Measurements from ENCODE around the gene LYAR.
A peak's percentile ranks its signal among the peaks of the same experiment; 100 is the strongest.
"Not testable (repeated sequence)": the region's sequence is repeated elsewhere in the genome, so short reads cannot be mapped to it uniquely, and the experiment has no call there.

The LYAR gene

DNA sequence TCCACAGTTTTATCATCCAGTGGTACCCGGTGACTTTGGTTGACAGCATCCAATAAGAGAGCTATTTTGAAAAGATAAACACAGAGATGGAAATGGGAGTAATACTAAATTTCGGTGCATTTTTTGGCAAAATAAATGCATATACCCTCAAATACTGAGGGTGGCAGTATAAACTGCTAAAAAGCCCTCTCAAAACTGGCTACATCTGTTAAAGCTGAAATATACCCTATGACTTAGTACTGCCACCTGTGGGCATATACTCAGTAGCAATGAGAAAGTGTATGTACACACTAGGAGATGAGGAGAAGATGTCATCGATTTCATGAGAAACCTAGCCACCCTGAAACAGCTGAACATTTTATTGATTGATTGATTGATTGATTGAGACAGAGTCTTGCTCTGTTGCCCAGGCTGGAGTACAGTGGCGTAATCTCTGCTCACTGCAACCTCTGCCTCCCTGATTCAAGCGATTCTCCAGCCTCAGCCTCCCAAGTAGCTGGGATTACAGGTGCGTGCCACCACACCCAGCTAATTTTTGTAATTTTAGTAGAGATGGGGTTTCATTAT, 29.7 kb downstream of the LYAR start:
- DNase-seq (ENCODE audit: low read depth): peak; percentile 70

DNA sequence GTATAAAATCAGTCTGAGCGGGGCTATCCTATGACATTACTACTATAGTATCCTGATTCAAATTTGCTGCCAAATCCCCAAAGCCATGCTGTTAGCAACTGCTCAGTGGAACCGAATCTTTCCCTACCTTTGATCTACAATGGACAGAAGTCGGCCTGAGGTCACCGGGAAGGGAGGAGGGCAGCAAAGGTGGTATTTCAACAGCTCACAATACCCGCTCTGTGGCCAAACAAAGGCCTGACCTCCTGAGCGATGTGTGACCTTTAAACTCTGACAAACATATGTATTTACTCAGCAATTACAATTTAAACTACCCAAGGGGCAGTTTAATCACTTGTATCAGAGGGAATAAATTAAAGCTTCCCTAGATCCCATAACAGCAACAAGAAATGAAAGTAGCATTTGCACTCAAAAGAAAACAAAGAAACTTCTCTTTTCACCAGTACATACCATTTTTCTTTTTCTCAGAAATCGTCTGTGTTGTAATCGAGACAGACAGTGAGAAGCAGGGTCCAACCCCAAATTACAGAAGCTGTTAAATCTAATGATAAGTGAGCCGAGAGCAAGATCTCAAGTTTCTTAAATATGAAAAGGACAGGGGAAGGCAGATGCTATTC, 30.4 kb downstream of the LYAR start:
- no peak for DNase-seq (ENCODE audit: low read depth)

DNA sequence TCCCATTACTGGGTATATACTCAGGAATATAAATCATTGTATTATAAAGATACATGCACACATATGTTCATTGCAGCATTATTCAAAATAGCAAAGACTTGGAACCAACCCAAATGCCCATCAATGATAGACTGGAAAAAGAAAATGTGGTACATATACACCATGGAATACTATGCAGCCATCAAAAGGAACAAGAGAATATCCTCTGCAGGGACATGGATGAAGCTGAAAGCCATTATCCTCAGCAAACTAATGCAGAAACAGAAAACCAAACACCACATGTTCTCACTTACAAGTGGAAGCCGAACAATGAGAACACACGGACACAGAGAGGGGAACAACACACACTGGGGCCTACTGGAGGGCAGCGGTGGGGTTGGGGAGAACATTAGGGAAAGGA, 32.2 kb downstream of the LYAR start:
- DNase-seq (ENCODE audit: low read depth): not testable (repeated sequence)

DNA sequence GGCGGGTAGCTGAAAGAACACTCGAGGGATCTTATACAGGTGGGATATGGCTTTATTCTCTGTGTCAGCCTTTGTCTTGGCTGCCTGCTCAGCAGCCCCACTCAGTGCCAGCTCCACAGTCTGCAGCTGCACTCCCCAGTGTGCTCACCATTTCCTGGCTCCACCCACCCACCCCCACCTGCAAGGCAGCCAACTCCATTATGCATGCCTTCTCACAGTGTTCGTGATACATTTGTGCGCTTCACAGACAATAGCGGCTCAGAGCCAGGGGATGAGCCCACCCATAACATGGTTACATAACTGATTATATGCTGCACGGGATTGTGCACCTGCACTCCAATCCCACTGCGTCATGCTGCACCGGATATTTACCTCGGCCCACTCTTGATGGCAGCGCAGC, 33.2 kb downstream of the LYAR start:
- DNase-seq (ENCODE audit: low read depth): no peak

DNA sequence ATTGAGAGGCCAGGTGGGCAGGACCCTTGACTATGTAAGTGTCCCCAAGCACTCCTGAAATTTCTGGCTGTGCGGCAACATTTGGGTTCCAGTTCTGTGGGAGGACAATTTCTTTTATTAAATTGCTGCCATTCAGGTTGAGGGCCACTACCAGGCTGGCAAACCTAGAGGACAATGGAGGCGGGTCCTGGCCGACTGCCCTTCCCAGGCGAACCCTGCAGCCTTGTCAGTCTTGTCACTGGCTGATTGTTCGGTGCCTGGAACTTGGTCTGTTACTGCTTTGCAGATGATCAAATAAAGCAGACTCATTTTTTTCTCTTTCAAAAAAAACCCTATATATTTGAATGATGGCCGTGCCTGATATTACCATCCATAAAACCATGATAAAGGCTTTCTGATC, 35.3 kb downstream of the LYAR start:
- no peak for DNase-seq (ENCODE audit: low read depth)

DNA sequence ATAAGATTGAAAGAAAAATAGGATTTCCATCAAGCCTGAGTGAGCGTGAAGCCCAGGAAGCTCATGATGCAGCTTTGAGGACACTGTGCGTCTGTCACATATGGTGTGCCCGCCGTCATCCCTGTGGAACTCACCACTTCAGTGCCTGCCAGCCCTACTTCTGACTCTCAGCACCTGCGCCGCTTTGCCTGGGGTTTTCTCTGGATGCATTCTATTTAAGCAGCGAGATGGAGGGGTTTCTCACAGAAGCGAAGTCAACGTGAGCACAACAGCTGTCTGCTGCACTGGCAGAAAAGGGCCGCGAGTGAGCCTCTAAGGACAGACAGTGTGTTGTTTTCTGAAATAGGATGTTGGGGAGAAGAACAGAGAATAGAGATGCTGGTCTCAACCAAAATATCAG, 35.8 kb downstream of the LYAR start:
- DNase-seq (ENCODE audit: low read depth): no peak

DNA sequence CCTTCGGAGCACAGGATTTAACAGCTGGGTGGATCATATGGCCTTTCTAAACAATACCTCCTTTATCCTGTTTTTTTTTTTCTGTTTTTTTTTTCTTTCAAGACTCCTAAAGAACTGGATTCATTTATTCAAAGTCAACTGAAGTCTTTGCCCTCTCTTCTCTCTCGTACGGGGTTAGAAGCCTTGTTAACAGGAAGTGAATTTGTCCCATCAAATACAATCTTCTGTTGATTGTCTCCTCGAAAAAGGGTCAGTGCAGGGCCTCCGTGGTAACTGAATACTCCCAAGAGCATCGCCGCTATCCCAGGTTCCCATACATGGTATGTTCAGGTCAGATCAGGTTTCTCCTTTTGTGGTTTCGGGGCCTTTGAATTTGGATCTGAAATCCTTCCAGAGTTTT, 40.1 kb downstream of the LYAR start:
- DNase-seq (ENCODE audit: low read depth): no peak

DNA sequence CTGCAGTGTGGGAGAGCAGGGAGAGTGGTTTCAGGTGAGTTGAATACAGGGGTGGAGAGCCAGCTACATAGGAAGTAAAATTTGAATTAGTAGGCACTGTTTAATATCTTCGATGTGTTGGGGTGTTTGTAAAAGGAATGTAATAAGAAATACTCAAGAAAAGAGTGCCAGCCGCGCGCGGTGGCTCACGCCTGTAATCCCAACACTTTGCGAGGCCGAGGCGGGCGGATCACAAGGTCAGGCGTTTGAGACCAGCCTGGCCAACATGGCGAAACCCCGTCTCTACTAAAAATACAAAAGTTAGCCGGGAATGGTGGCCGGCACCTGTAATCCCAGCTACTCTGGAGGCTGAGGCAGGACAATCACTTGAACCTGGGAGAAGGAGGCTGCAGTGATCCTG, 40.6 kb downstream of the LYAR start:
- DNase-seq (ENCODE audit: low read depth): not testable (repeated sequence)

DNA sequence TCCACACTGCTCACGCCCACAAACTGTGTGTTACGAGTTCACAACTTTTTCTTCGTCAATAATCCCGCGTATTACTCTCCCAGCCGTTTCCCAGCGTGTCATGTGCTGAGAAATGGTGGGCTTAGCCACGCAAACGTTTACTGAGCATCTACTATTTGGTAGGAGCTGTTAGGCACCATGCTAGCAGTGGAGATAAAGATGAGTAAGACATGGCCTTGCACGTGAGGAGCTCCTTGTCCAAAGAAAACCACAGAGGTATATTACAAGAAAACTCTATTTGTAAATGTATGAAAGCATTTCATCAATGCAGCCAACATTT, 41.1 kb downstream of the LYAR start:
- peak; percentile 12 for DNase-seq (ENCODE audit: low read depth)

DNA sequence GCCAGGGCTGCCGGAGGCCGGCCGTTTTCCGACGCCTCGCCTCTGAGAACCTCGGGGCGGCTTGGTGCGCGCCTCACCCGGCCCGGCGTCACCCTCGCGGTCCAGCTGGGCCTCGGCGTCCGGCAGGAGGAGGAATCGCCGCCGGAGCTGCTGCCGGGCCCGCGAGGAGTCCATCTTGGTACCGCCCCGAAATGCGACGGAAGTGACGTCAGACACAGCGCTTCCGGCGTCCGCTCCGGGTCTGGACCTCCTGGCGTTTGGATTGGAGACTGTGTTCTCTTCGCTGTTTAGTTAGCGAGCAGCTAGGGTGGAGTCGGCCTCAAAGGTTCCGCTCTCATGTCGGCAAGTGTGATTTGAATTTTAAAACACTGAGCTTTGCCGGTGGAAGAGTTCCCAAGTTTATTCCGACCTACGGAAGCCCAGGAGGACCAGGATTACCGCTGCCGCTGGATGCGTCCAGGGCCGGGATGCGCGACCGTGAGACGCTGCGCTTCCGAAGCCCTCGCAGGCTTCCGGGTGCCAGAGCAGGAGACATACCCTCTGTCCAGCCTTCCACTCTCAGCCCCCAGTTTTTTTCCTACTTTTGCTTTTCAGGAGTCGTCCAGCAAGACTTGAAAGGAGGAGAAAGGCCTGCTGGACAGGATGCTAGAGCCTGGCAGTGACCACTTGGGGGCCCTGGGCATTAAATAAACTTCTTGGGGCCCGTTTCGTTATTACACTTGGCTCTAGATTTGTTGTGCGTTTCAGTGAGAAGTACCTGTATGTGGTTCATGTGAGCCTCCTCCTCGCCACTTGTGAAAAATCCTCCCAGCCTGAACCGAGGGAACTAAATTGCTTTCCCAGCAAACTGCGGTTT, 41.7 kb downstream of the LYAR start, which contains the start of gene TMEM128:
Gene TMEM128 (minus strand): TSS at position 195 of the 856 bp plus-strand sequence. CDS start 21 bp downstream, at position 174.
- DNase-seq (ENCODE audit: low read depth): peak; percentile 94

DNA sequence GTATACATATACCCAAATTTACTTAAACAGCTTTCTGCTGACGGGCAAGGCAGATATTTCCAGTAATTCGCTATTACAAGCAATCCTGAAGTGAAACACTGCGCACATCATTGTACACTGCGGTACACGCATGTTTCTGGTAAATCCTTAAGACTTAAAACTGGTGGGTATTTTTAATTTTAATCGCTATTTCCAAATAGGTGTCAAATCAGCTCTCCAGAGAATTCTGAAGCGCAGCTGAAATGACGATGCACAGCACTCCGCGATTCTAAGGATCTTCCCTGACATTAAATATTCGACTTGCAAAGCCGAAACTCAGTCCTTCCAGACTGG, 42.3 kb downstream of the LYAR start:
- DNase-seq (ENCODE audit: low read depth): no peak

DNA sequence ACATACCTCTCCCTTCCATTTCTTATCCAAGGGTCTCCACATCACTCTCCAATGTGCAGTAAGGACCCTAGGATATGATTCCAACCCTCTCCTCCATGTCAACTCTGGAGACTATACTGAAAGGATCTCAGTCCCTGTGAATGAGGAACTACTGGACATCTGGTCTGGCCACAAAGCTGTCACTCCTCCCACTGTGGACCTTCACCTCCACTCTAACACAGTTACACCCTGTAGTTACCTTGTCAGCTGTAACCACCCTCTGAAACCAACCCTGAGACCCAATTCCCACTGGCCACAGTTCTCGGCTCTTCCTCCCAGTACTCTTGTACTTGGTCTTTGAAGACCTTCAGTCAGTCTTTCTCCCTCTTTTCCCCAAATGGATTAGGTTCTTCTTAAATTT, 44.8 kb downstream of the LYAR start:
- DNase-seq (ENCODE audit: low read depth): no peak

DNA sequence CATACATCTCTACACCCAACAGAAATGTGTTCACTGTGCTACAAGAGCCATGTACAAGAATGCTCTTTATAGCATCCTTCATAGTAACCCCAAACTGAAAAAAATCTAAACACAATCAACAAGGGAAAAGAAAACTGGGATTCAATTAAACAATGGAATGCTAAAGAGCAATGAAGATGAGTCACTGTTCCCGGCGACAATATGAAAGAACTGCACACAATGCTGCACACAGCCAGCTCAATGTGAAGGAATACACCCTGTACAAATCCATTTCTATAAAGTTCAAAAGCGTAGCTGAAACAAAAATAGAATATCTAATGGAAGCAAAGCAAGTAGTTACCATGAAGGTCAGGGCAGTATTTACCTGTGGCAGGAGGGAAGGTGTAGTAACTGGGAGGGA, 50.4 kb downstream of the LYAR start:
- DNase-seq (ENCODE audit: low read depth): peak; percentile 9

DNA sequence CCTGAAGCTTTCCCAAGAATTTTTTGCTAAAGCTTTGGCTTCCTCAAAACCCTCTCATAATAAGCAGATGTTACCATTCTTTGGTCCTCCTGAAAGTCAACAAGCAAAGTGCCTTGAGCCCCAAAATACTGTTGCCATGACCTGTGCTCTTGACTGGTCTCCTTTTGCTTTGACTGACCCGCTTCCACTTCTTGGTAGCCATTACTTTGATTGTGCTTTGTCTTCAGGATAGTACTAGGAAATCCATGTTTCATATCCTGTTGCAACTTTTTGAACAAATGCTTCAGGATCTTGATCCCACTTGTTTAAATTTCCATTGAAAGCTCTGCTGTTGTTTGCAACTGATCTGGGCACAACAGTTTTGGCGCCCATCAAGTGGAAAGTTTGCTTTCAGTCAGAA, 56.3 kb downstream of the LYAR start:
- DNase-seq (ENCODE audit: low read depth): no peak

DNA sequence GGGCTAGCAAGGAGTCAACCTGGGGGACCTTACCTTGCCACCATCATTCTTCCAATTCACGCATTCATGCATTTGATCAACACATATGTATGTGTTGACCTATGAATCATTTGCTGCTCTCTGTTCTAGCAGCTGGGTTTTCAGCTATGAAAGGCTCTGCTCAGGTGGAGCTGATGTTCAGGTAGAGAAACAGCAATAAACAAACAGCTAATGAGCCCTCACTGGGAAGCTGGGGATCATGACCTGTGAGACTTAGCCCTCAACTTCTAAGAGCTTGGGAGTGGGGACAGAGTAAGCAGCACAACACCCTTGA, 61.6 kb downstream of the LYAR start:
- DNase-seq (ENCODE audit: low read depth): no peak

DNA sequence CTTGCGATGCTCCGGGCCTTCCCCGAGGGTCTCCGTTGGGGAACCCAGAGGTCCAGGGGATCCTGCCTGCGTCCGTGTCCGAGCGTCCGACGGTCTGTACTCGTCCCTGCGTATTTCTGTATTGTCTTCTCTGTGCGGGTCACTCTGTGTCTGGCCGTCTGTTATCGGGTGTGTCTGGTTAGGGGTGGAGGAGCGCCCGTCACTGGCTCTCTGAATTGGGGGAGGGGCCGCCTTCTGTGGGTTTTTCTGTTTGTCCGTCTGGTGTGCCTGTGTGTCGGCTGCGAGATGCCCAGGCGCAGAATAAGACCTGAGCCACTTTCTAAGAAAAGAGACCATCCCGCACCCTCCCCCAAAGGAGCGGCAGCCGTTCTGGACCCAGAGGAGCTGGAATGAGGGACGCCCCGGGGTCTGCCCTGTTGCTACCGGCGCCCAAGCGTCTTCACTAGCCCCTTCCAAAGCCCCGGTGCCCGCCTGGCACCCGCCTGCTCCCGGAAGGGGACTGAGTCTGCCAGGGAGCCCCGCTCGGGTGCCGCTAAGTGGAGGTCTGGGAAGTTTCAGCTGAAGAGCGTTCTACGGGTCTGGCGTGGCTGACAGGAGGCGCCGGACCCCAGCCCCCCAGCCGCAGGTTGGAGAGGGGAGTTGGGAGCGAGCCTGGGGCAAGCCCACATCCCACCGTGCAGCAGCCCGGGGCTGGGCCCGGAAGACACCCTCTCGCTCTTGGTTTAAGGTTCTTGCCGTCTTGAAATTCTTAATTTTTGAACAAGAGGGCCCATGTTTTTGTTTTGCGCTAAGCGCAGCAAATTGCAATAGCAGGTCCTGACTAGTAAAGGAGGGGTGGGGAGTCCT, 62.2 kb downstream of the LYAR start:
- DNase-seq (ENCODE audit: low read depth): no peak

DNA sequence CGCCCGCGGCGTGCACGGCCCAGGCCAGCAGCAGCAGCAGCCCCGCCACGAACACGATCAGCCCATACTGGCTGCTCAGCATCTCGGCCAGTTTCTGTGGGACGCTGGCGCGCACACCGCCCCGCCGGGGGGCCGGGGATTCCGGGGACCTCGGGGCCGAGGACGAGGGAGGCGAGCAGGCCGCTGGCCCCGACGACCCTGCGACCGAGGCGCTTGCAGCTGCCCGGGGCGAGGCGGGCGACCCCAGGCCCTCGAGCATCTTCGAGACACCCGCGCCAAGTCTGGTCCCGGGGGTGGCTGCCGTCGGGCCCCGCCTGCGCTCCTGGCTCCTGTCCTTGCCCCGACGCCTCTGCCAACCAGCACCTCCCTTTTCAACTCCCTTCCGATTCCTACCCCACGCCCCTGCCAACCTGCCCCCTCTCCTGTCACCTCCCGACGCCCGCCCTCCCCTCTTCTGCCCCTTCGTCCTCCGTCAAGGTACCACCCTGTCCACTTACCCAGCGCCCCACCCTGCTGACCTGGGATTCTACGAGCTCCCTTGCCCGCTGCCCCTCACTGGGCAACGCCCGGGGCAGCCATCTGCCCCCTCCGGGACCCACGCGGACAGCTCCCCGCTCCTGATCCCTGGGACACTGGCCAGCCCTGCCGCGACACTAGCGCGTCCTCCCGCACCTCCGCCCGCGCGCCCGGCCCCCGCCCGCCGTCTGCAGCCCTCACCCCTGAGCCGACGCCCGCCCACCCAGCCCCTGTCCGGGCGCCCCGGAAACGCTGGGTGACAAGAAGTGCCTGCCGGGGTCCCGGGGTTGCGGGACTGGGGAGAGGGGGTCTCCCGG, 63.1 kb downstream of the LYAR start, which contains the start of gene OTOP1:
Gene OTOP1 (minus strand): TSS at position 324 of the 833 bp plus-strand sequence. CDS start 65 bp downstream, at position 259.
- DNase-seq (ENCODE audit: low read depth): no peak

DNA sequence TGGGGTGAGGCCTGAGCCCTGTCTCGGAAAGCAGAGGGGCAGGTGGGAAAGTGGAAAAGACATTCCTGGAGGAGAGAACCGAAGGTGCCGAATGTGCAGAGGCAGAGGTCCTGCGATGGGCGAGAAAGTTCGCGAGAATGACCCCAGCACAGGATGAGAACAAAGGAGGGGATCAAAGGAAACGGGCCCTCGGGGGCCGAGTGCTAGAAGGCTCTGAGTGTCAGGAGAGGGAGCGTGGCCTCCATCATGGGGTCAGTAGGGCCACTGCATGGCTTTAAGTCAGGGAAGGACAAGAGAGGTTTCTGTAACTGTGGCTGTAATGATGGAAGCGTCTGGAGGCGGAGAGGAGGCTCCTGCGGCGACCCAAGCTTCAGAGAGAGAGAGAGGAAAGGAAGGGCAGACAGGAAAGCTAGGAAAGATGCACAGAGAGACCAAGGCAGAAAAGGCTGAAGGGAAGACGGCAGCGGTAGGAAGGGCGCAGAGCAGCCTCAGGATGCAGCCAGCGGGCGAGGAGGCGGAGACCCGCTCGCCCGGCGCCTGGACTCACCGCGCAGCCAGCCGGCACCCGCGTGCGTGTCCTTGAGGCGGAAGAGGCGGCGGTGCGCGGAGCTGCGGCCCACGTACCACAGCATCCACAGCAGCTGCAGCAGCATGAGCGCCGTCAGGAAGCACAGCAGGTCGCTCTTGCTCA, 63.9 kb downstream of the LYAR start:
- DNase-seq (ENCODE audit: low read depth): peak; percentile 7

Measured in EH (cell line).